Astrocyte of the hippocampus (primary cell): Measurements from ENCODE around the gene CNPY1.

Experiments
- DNase-seq: peaks from one replicate; pipeline ENCODE4 v3.0.0; 2011; ENCODE audit warnings: low read depth, low spot score

CNPY1 gene

DNA sequence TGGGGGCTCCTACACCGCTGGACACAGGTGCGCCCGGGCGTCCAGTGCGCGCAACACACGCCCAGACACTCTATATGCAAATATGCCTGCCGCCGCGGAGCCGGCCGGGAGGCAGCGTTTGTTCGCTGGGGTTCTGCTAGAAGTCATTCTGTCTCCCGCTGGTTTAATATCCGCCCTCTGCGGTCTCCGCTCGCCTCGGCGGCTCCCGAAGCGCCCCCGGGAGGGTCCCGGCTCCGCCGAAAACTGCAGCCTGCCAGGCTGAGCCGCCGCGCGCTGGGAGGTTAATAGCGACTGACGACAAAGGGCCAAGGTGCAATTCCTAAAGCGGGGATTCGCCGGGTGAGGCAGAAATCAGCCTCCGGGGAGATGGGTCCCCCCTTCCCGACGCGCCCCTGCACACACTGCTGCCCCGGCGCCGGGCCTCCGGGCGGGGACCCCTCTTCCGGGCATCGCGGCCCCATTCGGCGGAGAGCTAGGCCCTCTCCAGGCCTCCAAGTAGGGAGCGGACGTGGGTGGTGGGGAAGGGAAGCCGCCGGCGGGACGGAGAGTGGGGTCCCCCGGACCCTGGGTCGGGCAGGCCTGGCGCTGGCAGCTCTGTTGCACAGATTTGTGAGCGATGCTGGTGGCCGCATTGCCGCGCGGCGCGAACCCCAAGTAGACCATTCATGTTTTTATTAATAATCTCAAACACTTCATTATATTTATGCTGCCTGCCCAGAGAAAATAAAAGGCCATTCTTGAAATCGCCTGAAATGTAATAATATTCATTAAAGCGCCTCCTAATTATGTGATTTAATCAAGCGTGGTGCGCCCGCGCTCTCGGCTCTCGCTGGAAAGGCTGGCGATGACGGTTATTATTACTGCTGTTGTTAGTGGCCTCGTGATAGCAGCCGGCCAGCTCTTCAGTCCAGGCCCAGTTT lies 79.3 kb downstream of the CNPY1 start:
- peak; percentile 27 for DNase-seq

DNA sequence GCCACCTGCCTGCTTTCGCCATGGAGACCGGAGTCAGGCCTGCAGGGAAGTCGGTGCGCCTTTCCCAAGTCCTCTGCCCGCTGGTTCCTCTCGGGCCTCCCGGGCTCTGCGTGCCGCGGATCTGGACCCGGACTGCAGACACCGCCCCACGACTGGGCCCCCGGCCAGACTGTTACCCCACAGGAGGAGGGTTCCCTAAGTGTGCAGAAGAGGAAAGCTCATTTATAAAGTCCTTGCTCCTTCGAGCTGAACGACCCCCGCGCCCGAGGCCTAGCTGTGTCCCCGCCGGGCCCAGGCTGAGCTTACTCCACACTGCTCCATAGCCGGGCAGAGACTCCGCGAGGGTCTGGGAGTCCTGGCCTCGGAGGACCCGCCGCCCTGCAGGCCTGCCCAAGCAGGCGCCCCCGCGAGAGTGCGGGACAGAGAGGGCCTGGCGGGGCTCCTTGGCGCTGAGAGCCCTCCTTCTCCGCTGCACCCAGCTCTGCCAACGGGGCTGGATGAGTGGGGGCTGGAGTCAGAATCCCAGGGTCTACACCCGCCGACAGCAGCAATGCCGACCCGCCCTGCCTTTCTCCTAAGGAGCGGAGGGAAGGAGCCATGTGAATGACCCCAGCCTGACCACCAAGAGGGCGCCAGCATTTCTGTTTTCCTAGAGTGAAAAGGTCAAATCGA lies 80.1 kb downstream of the CNPY1 start:
- no peak for DNase-seq

DNA sequence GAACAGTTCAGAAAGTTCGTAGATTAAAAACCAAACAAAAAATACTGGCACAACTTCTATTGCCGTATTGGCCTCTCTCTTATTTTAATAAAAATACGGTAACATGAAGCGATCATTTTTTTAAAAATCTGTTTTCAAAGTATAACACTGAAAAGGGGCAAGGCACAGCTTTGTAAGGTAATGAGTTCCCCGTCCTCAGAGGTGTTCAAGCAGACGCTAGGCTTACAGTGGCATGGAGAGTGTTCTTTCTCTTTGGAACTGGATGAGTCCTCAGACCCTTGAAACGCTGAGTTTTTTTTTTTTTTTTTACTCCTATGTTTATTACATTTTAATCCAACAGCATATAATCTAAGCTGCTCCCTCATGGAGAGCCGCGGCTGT lies 80.6 kb downstream of the CNPY1 start:
- DNase-seq: no peak

DNA sequence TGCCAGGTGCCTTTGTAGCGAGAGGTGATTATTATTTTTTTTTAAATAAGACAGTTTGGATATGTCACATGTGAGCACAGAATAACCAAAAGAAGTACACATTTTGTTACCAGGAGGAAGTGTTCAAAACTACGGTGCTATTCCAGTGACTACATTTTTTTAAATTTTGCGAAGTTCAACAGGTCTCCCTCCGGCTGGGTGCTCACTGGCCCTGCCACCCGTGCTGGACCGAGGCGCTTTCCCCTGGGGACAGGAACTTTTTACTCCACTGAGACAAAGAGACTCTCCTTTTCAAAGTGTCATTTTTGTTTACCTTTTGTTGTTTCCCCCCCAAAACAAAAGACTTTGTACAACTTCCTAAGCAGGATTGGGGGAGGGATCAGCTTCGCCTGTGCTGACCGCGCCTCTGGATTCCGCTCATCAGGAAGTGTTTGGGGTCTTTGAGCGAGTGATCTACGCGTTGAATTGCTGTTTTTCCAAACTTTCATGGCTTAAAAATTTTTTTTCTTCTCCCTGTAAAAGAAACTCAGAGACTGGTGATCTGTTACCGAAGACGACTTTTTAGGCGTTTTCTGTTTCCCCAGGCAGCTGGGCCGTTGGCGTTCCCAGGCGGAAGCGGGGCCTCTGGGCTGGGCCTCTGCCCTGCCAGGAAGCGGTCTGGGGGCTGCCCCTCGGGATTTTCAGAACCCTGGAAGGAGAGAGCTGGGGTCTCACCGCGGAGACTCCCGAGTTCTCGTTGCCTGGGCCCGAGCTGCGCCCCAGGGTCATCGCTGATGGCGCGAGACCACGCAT lies 81.2 kb downstream of the CNPY1 start:
- no peak for DNase-seq

DNA sequence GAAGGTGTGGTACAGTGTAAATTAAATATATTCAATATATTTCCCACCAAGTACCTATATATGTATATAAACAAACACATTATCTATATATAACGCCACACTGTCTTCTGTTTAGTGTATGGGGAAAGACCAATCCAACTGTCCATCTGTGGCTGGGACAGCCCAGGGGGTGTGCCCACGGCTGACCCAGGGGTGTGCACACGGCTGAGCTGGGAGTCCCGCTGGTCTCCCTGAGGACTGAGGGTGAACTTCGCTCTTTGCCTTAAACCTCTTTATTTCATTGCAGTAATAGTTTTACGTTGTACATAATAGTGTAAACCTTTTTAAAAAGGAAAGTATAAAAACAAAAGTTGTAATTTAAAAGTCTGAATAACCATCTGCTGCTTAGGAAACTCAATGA lies 82.2 kb downstream of the CNPY1 start:
- DNase-seq: no peak

DNA sequence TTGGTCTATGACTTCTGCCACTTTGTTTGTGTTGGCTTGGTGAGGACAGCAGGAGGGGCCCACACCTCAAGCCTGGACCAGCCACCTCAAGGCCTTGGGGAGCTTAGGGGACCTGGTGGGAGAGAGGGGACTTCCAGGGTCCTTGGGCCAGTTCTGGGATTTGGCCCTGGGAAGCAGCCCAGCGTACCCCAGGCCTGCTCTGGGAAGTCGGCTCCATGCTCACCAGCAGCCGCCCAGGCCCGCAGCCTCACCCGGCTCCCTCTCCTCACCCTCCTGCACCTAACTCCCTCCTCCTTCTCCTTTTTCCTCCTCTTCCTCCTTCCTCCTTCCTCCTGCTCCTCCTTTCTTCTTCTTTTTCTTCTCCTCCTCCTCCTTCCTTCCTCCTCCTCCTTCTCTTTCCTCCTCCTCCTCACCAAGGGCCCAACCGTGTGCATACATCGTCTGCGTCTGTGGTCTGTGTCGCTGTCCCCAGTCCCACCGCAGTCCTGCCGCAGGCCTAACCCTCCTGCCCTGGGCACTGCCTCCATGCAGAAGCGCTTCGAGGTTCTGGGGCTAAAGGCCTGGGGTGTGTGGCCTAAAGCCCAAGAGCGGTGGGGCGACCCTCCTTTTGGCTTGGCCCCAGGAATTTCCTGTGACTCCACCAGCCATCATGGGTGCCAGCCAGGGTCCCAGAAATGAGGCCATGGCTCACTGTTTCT lies 83.1 kb downstream of the CNPY1 start:
- DNase-seq: no peak

DNA sequence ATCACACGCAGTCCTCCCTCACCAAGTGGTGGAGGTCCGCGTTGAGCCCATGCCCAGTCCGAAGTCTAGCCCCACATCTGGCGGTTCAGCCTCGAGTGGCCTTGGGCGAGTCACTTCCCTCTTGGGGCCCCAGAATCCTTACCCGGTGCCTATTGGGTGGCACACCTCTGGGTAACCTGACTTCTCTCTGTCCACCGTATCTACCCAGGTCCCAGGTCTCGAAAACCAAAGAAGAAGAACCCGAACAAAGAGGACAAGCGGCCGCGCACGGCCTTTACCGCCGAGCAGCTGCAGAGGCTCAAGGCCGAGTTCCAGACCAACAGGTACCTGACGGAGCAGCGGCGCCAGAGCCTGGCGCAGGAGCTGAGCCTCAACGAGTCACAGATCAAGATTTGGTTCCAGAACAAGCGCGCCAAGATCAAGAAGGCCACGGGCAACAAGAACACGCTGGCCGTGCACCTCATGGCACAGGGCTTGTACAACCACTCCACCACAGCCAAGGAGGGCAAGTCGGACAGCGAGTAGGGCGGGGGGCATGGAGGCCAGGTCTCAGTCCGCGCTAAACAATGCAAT lies 84.1 kb downstream of the CNPY1 start:
- no peak for DNase-seq

DNA sequence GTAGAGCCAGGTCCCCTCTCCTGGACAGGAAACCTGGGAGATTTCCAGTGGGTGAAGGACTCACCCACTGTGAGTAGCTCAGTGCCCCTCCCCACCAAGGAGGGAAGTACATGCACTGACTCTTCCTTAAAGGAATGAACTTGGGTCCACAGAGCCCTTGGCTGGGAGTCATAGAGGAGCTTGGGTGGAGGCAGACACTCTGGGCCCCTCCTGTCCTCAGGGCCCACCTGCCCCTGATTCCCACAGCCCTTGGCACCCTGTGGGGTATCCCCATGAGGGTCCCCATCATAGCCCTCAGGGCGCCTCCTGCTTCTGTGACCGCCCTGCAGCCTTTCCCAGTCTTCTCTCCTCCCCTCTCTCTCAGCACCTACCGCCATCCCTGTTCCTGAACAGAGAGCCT lies 84.7 kb downstream of the CNPY1 start:
- no peak for DNase-seq

DNA sequence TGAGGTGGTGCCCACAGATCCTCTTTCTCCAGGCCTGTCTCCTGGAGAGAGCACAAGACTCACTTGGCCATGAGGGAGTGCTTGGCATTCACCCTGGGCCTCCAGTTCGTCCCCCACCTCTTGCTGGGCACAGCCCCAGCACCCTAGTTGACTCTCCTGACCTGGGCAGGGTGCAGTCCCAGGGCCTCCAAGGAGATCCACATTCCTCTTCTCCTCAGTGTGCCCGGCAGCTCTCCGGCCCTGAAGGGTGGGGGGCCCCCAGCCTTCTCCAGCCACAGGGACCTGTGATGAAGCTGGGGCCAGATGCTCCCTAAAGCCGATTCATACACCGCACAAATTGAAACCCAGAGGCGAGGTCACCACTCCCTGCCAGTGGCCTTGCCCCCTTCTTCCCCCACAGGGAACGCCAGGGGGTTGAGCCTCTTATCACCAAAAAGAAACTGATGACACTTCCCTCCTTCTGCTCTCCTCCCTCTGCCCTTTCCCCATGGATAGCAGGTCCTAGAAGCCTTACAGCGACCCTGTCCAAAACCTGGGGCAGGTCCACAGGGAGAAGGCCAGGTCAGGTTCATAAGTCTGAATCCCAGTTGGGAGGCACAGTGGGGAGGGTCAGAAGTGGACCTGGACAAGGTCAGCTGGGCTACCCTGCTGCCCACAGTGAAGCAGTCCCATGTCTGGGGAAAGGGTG lies 85.3 kb downstream of the CNPY1 start:
- DNase-seq: no peak

DNA sequence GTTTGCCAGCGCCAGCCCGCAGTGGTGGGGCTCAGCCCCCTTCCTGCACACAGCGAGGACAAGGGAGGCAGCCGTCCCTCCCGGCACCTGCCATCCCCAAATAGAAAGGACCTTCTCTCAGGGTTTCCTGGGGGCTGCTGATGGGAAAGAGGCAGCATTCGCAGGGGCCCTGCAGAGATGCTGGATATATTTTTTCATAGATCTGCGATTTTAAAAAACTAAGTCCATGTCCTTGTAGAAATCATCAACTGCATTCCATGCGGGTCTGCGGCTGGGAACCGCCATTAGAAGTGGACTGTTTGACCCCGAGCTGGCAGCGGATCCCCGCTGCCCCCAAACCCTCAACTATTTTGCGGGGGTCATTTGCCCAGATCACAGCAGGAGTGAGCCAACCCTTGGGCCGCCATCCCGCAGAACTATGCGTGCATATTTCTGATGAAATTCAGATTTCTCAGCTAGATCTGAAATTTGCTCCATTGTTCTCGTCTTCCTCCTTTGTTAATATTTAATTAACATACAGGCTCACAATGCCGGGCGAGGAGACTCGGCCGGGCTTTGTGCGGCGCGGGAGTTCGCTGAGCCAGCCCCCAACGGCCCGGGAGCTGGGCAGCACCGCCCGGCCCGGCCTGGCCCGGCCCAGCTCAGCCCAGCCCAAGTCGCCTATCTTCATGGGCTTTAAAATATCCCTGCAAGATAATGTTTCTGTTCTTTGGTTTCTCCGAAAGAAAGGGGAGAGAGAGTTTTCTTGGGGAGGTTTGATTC lies 86.5 kb downstream of the CNPY1 start:
- no peak for DNase-seq

DNA sequence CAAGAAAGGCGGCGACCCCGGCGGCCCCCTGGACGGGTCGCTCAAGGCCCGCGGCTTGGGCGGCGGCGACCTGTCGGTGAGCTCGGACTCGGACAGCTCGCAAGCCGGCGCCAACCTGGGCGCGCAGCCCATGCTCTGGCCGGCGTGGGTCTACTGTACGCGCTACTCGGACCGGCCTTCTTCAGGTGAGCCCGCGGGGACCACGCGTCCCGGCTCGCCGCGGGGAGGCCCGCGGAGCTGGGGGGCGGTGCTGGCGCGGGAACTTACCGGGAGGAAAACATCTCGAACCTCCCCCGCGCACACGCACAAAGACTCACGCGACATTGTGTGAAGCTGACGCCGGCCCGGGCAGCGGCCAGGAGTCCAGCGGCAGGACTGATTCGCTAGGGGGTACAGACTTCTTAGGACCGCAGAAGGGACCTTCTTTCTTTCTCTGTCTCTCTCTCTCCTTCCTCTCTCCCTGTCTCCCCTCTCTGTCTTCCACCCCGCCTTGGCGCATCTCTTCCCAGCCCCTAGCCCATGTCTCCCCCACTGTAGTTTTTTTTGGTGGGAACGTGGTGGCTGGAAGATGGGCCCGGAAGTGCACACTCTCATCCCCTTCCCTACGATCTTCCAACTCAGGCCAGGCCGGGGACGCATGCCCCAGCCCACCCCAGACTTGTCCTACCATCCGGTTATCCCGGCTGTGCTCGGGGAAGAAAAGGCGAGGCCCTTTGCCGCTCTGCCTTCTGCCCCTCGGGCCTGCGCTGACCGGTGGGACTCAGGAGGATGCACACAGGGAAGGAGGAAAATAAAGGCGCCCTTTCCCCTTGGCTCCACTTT lies 87.3 kb downstream of the CNPY1 start:
- DNase-seq: no peak

DNA sequence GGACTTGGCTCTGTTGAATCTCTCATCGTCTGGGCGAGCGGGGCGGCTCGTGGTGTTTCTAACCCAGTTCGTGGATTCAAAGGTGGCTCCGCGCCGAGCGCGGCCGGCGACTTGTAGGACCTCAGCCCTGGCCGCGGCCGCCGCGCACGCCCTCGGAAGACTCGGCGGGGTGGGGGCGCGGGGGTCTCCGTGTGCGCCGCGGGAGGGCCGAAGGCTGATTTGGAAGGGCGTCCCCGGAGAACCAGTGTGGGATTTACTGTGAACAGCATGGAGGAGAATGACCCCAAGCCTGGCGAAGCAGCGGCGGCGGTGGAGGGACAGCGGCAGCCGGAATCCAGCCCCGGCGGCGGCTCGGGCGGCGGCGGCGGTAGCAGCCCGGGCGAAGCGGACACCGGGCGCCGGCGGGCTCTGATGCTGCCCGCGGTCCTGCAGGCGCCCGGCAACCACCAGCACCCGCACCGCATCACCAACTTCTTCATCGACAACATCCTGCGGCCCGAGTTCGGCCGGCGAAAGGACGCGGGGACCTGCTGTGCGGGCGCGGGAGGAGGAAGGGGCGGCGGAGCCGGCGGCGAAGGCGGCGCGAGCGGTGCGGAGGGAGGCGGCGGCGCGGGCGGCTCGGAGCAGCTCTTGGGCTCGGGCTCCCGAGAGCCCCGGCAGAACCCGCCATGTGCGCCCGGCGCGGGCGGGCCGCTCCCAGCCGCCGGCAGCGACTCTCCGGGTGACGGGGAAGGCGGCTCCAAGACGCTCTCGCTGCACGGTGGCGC lies 88.1 kb downstream of the CNPY1 start, which contains the start of gene EN2:
TSS of gene EN2 (plus strand) at position 19 of the 767 bp plus-strand sequence. CDS start at position 268, 249 bp downstream.
- DNase-seq: peak; percentile 31

DNA sequence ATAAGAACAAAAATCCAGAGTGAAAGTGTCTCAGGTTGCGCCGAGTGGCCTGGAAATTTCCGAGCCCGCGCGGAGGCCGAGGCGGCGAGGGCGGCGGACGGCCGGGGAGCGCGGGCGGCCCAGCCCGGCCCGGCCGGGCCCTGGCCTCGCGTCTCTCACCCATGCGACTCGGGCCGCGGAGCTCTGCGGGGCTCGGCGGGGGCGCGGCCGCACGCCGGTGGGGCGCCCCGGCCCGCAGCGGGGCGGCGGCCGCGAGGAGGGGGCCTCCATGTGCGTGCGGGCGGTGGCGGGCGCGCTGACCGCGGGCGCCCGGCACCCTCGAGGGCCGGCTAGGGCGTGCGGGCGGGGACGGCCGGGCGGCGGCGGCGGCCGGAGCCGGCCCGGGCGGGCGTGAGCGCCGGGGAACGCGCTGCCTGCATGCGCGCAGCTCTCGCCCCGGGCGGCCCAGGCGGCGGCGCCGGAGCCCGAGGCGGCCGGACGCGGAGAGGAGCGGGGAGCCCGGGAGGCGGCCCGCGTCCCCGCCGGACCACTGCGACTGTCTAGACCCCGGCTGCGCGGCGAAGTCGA lies 88.7 kb downstream of the CNPY1 start:
- no peak for DNase-seq

DNA sequence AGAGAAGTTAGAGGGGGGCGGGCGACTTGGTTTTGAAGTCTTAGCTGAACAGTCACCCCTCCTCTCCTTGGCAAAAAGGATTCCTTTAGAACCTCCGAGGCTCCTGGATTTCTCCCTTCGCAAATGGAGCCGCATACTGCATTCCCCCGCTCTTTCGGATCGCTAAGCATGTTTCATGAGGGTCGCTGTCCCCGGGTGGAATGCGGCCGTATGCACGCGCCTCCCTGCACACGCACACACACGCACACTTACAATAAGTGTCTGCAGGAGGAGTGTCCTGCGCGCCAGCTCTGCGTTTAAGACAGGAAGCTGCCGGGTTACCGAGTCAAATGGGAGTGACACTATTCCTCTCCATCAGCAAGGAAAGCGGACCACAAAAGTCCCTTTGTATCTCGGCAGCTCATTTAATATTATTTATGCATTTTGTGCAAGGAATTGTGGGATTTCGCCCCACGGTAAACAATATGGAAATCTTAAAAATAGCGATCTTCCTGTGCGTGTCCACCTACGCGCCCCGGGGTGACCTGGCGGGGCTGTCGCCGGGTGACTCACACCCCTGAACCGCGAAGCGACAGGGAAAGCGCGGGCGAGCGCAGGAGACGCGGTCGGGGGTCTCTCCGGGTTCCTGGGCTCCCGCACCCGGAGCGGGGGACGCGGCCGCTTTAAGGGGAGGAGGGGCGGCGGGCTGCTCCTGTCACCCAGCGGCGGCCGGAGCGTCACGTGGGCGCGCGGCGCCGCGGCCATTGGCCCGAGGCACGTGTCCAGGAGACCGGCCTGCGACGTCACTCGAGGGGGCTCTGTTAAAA lies 89.4 kb downstream of the CNPY1 start:
- DNase-seq: peak; percentile 78

DNA sequence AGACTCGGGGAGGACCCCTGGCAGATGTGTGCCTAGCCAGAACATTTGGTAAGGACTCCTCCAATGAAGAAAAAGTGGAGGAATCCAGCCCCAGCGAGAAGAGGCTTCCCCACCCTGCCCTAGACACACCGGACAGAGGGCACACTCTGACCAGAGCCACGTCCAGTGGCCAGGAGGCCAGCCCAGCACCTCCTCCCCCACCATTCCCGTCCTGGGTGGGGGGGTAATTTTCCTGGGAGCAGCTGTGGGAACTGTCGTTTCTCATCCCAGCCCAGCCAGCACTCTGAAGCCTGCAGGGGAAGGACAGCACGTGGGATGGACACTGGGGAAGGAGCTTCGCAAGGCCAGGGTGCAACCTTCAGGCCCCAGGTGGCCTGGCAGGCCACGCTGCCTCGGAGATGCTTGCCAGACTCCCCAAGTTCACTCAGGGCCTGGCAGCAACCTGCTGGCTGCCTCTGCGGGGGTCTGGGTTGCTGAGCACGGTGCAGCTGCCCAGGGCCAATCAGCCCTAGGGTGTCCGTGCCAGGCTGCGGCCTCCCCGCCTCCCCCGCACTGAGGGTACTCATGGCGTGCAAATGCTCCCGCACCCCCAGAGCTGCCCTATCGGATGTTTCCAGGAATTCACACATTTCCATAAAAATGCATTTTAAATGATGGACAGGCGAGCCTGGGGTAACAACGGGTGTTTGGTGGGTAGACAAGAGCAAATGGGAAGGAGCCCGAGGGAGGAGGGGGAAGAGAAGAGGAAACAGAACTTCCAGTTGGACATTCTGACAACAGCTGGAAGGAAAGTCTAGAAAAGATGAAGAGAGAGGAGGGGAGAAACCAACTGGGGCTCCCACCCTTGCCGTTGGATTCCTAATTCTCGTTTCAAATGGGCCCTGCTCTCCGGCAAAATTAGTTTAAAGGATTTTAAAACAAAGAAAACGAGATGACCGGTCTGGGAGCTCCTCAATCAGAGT lies 90.3 kb downstream of the CNPY1 start:
- DNase-seq: no peak
